Esophagus squamous epithelium (tissue), 4 donors: ENCODE measurements around the gene SLC25A11.

ENCODE experiments used
- CTCF ChIP-seq, 6 experiments: fragments of 450-650 bp in 4 of 6; fragments of 200-600 bp in 2 of 6; sonication (generic) in 2 of 6; IDR thresholded peaks; one replicate each; pipeline ENCODE4 v1.5.1; 2016 to 2019; ENCODE audit warnings: antibody characterized with exemption in 6 of 6, mild to moderate bottlenecking in 4 of 6, moderate library complexity in 4 of 6
- POLR2A ChIP-seq, 4 donors: fragments of 450-650 bp; IDR thresholded peaks; one replicate each; pipeline ENCODE4 v1.6.1; 2017; ENCODE audit warnings: antibody characterized with exemption in 4 of 4, mild to moderate bottlenecking in 4 of 4, moderate library complexity in 3 of 4

- TF ChIP-seq CTCF (IDR thresholded peaks at IDR 0.05) (no peak), POLR2A (IDR thresholded peaks at IDR 0.05) (no peak)
These were observed 4.3 kb upstream of the SLC25A11 start for GRCh38 chr17:4944163-4944553.
